Testis (tissue), 2 donors: ENCODE data around the gene NRXN3.

Source experiments
- POLR2A ChIP-seq: fragments of 450-650 bp; IDR thresholded peaks from one replicate; pipeline ENCODE4 v1.6.1; 2017; ENCODE audit warnings: antibody characterized with exemption, mild to moderate bottlenecking, moderate library complexity
- TF ChIP-seq, protein P1 (sequence below), 3 experiments: fragments of 450-650 bp in 2 of 3; fragments of 200-600 bp in 1 of 3; sonication (generic) in 1 of 3; IDR thresholded peaks; one replicate each; pipeline ENCODE4 v1.5.1; 2016 to 2019; ENCODE audit warnings: antibody characterized with exemption in 3 of 3, mild to moderate bottlenecking in 2 of 3, moderate library complexity in 1 of 3

DNA sequence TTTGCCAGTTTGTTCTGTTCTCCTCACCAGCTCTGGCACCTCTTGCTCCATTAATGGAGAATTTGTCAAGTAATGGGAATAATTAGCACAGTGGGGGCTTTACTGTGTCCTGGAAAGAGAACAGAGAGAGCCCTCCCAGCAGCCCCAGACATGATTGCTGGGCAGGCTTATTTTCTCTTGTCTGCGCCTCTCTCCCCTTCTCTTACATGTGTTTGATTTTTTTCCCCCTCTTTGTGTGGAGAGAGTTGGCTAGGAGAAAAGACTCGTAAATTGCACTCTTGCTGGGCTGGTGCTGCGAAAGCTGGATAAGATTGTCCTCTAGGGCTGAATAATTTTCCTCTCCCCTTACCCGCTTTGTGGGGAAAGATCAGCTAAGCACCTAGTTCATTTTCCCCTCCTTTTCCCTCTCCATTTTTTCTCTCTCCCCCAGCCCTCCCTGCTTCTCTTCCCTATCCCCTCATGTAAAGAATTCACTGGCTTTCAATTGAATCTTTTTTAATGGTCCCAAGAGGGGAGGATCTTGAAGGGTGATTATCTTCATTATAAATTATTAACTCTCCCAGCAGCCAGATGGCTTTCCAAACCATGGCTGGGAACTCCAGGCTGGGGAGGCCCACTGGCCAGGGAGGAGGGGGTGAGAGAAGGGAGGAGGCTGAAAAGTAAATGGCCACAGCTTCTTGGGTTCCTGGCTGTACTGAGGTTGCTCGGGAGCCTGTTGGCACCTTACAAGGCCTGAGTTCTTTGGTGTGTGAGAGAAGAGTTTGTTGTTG, 62.2 kb downstream of the NRXN3 start:
- TF ChIP-seq POLR2A, result no peak
- TF ChIP-seq, protein P1, sequence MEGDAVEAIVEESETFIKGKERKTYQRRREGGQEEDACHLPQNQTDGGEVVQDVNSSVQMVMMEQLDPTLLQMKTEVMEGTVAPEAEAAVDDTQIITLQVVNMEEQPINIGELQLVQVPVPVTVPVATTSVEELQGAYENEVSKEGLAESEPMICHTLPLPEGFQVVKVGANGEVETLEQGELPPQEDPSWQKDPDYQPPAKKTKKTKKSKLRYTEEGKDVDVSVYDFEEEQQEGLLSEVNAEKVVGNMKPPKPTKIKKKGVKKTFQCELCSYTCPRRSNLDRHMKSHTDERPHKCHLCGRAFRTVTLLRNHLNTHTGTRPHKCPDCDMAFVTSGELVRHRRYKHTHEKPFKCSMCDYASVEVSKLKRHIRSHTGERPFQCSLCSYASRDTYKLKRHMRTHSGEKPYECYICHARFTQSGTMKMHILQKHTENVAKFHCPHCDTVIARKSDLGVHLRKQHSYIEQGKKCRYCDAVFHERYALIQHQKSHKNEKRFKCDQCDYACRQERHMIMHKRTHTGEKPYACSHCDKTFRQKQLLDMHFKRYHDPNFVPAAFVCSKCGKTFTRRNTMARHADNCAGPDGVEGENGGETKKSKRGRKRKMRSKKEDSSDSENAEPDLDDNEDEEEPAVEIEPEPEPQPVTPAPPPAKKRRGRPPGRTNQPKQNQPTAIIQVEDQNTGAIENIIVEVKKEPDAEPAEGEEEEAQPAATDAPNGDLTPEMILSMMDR (IDR thresholded peaks at IDR 0.05), result no peak
